ENCODE data around the gene PGPEP1. TPM values are rescaled to one million over a fixed set of nuclear protein-coding genes. Genes with fewer than 3 reads are reported as not detected.

The PGPEP1 gene
- total and polyA plus RNA-seq, 2 donors (not counting 3 experiments of a cell fraction or from before 2014, with no cell fraction given): 9.9 to 27.2 TPM

DNA sequence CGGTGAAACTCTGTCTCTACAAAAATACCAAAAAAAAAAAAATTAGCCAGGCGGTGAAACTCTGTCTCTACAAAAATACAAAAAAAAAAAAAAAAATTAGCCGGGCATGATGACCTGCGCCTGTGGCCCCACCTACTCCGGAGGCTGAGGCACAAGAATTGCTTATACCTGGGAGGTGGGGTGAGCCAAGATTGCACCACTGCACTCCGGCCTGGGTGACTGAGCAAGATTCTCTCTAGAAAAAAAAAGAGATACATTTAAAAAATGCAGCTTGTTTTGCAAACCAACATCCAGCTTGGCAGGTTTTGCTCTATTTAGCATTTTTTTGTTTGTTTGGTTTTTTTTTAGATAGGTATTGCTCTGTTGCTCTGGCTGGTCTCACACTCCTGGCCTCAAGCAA lies 6.7 kb upstream of the PGPEP1 start:
- no peak for TF ChIP-seq GATA2 (IDR thresholded peaks at IDR 0.05; ENCODE audit: insufficient read depth, insufficient read length, low read depth, low read length)
- ChIA-PET POLR2A (no interaction called here), CTCF (interaction anchor here (0.7 to 10.9 kb wide), 4 partner anchors 54 to 125 kb away, joined by 3 to 401 read pairs (median 4); partner anchors contain the start of gene JUND)
- H3K79me2 ChIP-seq (ENCODE audit: control insufficient read depth, insufficient read depth, low read length): no peaks in the 10 kb centered on the region
- H3K4me3 ChIP-seq (replicated peaks in 1 of 3; ENCODE audit: insufficient read depth in 1 of 3, low read depth in 1 of 3, low read length in 3 of 3): no peak overlapping the region
- no peaks in the 10 kb centered on the region for H3K9me1 ChIP-seq (replicated peaks; ENCODE audit: control insufficient read depth, extremely low read depth, insufficient read depth, low read length)
- no TSS peak for BruUV-seq (replicated peaks)
- H3K9me3 ChIP-seq (replicated peaks; ENCODE audit: control insufficient read depth, insufficient read depth, low read length): no peaks in the 10 kb centered on the region
- H3K27ac ChIP-seq (ENCODE audit: insufficient read depth, low read depth, low read length): no peak overlapping the region
- no peak overlapping the region for H3K4me2 ChIP-seq (ENCODE audit: insufficient read depth, low read length)
- intact Hi-C loops (cut with micrococcal nuclease): no loop called here
- H4K20me1 ChIP-seq (replicated peaks; ENCODE audit: control insufficient read depth, extremely low read depth, insufficient read depth, low read length): no peaks in the 10 kb centered on the region
- peaks cover 3% of the 10 kb centered on the region for H3K4me1 ChIP-seq (ENCODE audit: control insufficient read depth, extremely low read depth, insufficient read depth, low read length)
- no peaks in the 10 kb centered on the region for H3K36me3 ChIP-seq (ENCODE audit: control insufficient read depth in 2 of 2, extremely low read depth in 1 of 2, insufficient read depth in 2 of 2, low read length in 2 of 2)
- dilution Hi-C loops (cut with MboI; ENCODE audit: extremely low pct_ligation_motif_present, low sequenced_read_pairs): no loop called here
- FAIRE-seq: no peak
- no peak overlapping the region for H2AFZ ChIP-seq (ENCODE audit: low read depth, low read length)
- no peak overlapping the region for H3K9ac ChIP-seq (replicated peaks; ENCODE audit: extremely low read depth, insufficient read depth, low read length)
- peaks cover 0 to 4% of the 10 kb centered on the region in 2 experiments for H3K27me3 ChIP-seq (ENCODE audit: control insufficient read depth in 2 of 2, insufficient read depth in 2 of 2, low read length in 2 of 2)
- DNase-seq (ENCODE audit: low read depth, low spot score): no peak

DNA sequence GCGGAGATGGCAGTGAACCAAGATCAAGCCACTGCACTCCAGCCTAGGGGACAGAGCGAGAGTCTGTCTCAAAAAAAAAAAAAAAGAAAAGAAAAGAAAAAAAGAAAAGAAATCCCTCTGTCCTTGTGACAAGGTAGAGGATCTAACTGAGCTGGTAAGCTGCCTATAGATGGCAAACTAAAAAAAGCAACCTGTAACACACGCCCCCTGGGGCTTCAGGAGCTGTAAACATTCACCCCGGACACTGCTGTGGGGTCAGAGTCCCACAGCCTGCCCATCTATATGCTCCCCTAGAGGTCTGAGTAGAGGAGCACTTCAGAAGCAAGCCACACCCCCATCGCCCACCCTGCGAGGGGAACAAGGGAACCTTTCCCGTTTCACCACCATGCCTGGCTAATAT lies 4.3 kb upstream of the PGPEP1 start:
- no TSS peak for BruUV-seq (replicated peaks)
- DNase-seq (ENCODE audit: low read depth, low spot score): no peak

More for the DNA sequence above, 4.3 kb upstream of the PGPEP1 start:
- H3K27me3 ChIP-seq (ENCODE audit: control insufficient read depth in 2 of 2, insufficient read depth in 2 of 2, low read length in 2 of 2): peaks cover 0 to 4% of the 10 kb centered on the region in 2 experiments
- no peaks in the 10 kb centered on the region for H3K36me3 ChIP-seq (ENCODE audit: control insufficient read depth in 2 of 2, extremely low read depth in 1 of 2, insufficient read depth in 2 of 2, low read length in 2 of 2)
- H3K9me1 ChIP-seq (replicated peaks; ENCODE audit: control insufficient read depth, extremely low read depth, insufficient read depth, low read length): no peaks in the 10 kb centered on the region
- no peak for TF ChIP-seq MYC (IDR thresholded peaks at IDR 0.05; ENCODE audit: low read depth, low read length)
- TF ChIP-seq FOS (IDR thresholded peaks at IDR 0.05; ENCODE audit: borderline replicate concordance, insufficient read depth, low read length): no peak
- no peak for TF ChIP-seq POLR2A (IDR thresholded peaks at IDR 0.05; ENCODE audit: low read depth, low read length)
- TF ChIP-seq, protein P1, sequence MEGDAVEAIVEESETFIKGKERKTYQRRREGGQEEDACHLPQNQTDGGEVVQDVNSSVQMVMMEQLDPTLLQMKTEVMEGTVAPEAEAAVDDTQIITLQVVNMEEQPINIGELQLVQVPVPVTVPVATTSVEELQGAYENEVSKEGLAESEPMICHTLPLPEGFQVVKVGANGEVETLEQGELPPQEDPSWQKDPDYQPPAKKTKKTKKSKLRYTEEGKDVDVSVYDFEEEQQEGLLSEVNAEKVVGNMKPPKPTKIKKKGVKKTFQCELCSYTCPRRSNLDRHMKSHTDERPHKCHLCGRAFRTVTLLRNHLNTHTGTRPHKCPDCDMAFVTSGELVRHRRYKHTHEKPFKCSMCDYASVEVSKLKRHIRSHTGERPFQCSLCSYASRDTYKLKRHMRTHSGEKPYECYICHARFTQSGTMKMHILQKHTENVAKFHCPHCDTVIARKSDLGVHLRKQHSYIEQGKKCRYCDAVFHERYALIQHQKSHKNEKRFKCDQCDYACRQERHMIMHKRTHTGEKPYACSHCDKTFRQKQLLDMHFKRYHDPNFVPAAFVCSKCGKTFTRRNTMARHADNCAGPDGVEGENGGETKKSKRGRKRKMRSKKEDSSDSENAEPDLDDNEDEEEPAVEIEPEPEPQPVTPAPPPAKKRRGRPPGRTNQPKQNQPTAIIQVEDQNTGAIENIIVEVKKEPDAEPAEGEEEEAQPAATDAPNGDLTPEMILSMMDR (IDR thresholded peaks at IDR 0.05; ENCODE audit: extremely low read depth in 1 of 2, insufficient read depth in 1 of 2, low read depth in 1 of 2, low read length in 2 of 2): no peak
- no peak for TF ChIP-seq POLR2AphosphoS5 (IDR thresholded peaks at IDR 0.05; ENCODE audit: insufficient read depth, low read depth, low read length)
- no peak for TF ChIP-seq GATA2 (IDR thresholded peaks at IDR 0.05; ENCODE audit: insufficient read depth, insufficient read length, low read depth, low read length)
- TF ChIP-seq, protein P2, sequence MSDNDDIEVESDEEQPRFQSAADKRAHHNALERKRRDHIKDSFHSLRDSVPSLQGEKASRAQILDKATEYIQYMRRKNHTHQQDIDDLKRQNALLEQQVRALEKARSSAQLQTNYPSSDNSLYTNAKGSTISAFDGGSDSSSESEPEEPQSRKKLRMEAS (IDR thresholded peaks at IDR 0.05; ENCODE audit: insufficient read depth, insufficient read length): no peak
- no peak for TF ChIP-seq JUN (IDR thresholded peaks at IDR 0.05; ENCODE audit: borderline replicate concordance, insufficient read depth, insufficient read length, low read depth)
- no peak for TF ChIP-seq EZH2 (IDR thresholded peaks at IDR 0.05; ENCODE audit: borderline replicate concordance, low read depth, low read length, severe bottlenecking)
- H3K9me3 ChIP-seq (replicated peaks; ENCODE audit: control insufficient read depth, insufficient read depth, low read length): no peaks in the 10 kb centered on the region
- dilution Hi-C loops (cut with MboI; ENCODE audit: extremely low pct_ligation_motif_present, low sequenced_read_pairs) (no loop called here), intact Hi-C loops (cut with micrococcal nuclease) (no loop called here)
- no peaks in the 10 kb centered on the region for H3K79me2 ChIP-seq (ENCODE audit: control insufficient read depth, insufficient read depth, low read length)
- H4K20me1 ChIP-seq (replicated peaks; ENCODE audit: control insufficient read depth, extremely low read depth, insufficient read depth, low read length): no peaks in the 10 kb centered on the region
- CTCF ChIA-PET: interaction anchor here (0.6 to 4.9 kb wide), 4 partner anchors 7 to 128 kb away, joined by 3 to 62 read pairs (median 6); no protein-coding TSS in a partner anchor
- POLR2A ChIA-PET: interaction anchor here (0.7 kb wide), 1 partner anchor 55 kb away, joined by 5 read pairs; no protein-coding TSS in a partner anchor
- no peak overlapping the region for H3K4me3 ChIP-seq (replicated peaks in 1 of 3; ENCODE audit: insufficient read depth in 1 of 3, low read depth in 1 of 3, low read length in 3 of 3)
- H3K4me2 ChIP-seq (ENCODE audit: insufficient read depth, low read length): no peak overlapping the region
- no peak for FAIRE-seq
- H3K27ac ChIP-seq (ENCODE audit: insufficient read depth, low read depth, low read length): no peak overlapping the region
- H3K4me1 ChIP-seq (ENCODE audit: control insufficient read depth, extremely low read depth, insufficient read depth, low read length): peaks cover 7% of the 10 kb centered on the region
- H3K9ac ChIP-seq (replicated peaks; ENCODE audit: extremely low read depth, insufficient read depth, low read length): no peak overlapping the region
- no peak overlapping the region for H2AFZ ChIP-seq (ENCODE audit: low read depth, low read length)
